ENCODE data around the gene H2AZ1.

DNA sequence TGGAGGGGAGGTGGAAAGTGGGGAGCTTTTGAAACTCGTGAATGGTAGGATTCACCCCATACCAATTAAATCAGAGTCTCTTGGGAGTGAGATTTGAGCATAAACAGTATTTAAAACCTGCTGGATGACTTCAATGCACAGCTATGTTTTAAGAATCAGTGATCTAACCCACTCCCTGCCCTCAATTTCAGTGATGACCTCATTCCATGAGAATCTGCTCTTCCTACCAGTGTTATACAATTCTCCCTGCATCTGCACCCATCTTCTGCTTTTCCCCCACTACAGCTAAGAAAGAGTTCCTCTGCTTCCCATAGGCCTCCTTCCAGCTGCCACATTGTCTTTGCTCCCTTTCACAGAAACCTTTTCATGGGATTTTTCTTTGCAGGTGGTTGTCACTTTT lies 18.3 kb upstream of the H2AZ1 start:
- TF ChIP-seq, protein P1, sequence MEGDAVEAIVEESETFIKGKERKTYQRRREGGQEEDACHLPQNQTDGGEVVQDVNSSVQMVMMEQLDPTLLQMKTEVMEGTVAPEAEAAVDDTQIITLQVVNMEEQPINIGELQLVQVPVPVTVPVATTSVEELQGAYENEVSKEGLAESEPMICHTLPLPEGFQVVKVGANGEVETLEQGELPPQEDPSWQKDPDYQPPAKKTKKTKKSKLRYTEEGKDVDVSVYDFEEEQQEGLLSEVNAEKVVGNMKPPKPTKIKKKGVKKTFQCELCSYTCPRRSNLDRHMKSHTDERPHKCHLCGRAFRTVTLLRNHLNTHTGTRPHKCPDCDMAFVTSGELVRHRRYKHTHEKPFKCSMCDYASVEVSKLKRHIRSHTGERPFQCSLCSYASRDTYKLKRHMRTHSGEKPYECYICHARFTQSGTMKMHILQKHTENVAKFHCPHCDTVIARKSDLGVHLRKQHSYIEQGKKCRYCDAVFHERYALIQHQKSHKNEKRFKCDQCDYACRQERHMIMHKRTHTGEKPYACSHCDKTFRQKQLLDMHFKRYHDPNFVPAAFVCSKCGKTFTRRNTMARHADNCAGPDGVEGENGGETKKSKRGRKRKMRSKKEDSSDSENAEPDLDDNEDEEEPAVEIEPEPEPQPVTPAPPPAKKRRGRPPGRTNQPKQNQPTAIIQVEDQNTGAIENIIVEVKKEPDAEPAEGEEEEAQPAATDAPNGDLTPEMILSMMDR (conservative IDR thresholded peaks at IDR 0.05; ENCODE audit: low read length), result no peak
- no peak for TF ChIP-seq EZH2phosphoT487 (IDR thresholded peaks at IDR 0.05; ENCODE audit: borderline replicate concordance)
